ENCODE measurements around the gene RPL10.

- TF ChIP-seq, protein P1, sequence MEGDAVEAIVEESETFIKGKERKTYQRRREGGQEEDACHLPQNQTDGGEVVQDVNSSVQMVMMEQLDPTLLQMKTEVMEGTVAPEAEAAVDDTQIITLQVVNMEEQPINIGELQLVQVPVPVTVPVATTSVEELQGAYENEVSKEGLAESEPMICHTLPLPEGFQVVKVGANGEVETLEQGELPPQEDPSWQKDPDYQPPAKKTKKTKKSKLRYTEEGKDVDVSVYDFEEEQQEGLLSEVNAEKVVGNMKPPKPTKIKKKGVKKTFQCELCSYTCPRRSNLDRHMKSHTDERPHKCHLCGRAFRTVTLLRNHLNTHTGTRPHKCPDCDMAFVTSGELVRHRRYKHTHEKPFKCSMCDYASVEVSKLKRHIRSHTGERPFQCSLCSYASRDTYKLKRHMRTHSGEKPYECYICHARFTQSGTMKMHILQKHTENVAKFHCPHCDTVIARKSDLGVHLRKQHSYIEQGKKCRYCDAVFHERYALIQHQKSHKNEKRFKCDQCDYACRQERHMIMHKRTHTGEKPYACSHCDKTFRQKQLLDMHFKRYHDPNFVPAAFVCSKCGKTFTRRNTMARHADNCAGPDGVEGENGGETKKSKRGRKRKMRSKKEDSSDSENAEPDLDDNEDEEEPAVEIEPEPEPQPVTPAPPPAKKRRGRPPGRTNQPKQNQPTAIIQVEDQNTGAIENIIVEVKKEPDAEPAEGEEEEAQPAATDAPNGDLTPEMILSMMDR (conservative IDR thresholded peaks at IDR 0.05): no peak
- TF ChIP-seq EZH2 (IDR thresholded peaks at IDR 0.05; ENCODE audit: low read depth): no peak
Observed at GRCh38 chrX:154404625-154405192, 6.5 kb downstream of the RPL10 start.
